Measurements from ENCODE around the gene TOX2.

Gene TOX2

DNA sequence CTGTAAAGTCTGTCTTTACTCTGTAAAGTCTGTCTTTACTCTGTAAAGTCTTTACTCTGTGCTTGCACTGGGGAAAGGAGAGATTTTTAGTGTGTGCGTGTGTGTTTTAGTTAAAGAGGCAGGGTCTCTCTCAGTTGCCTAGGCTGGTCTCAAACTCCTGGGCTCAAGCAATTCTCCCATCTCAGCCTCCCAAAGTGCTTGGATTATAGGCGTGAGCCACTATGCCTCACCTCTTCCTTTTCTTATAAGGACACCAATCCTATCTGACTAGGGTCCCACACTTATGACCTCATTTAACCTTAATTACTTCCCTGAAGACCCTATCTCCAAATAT, 178.6 kb downstream of the TOX2 start:
- POLR2A ChIA-PET, result no interaction called here
- no peak overlapping the region for H3K27ac ChIP-seq (ENCODE audit: extremely low read depth, low read depth, low read length)
- TF ChIP-seq ZNF707 (tag by site-specific recombination; IDR thresholded peaks at IDR 0.05) (no peak), ZNF843 (tag by site-specific recombination; IDR thresholded peaks at IDR 0.05) (no peak), SCRT1 (tag by site-specific recombination; IDR thresholded peaks at IDR 0.05; ENCODE audit: borderline replicate concordance) (no peak), ZNF561 (tag by site-specific recombination; IDR thresholded peaks at IDR 0.05; ENCODE audit: borderline replicate concordance) (0 out of 2 replicates have a peak, but pooled peaks have one; percentile 7), ZNF701 (tag by site-specific recombination; IDR thresholded peaks at IDR 0.05) (no peak)
- CTCF ChIA-PET, result interaction anchor here (0.6 kb wide), 1 partner anchor 14 kb away, joined by 3 read pairs; no protein-coding TSS in a partner anchor
- H3K36me3 ChIP-seq (ENCODE audit: control insufficient read depth in 2 of 2, insufficient read depth in 1 of 2, low read length in 2 of 2), result no peaks in the 10 kb centered on the region
- no peak overlapping the region for H3K4me3 ChIP-seq (ENCODE audit: low read depth, low read length)
- no peaks in the 10 kb centered on the region for H3K9me3 ChIP-seq (ENCODE audit: control insufficient read depth, insufficient read depth, low read depth, low read length)
- no peaks in the 10 kb centered on the region for H3K4me1 ChIP-seq (ENCODE audit: control insufficient read depth, insufficient read depth, low read length)

DNA sequence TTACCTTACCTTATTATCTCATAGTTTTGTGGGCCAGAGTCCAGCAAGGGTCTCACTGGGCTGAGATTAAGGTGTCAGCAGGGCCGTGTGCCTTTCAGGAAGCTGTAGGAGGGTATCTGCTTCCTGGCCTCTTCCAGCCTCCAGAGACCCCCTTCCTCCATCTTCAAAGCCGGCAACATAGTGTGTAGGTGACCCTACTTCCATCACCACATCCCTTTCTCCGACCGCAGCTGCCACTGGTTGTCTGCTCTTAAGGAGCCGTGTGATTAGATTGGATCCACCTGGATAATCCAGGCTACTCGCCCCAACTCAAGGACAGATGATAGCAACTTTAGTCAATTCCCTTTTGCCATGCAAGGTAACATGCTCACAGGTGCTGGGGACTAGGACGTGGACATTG, 181.2 kb downstream of the TOX2 start:
- Histone ChIP-seq H3K36me3 (ENCODE audit: control insufficient read depth in 2 of 2, insufficient read depth in 1 of 2, low read length in 2 of 2) (no peaks in the 10 kb centered on the region), H3K9me3 (ENCODE audit: control insufficient read depth, insufficient read depth, low read depth, low read length) (no peaks in the 10 kb centered on the region), H3K4me3 (ENCODE audit: low read depth, low read length) (no peak overlapping the region), H3K27ac (ENCODE audit: extremely low read depth, low read depth, low read length) (no peak overlapping the region), H3K4me1 (ENCODE audit: control insufficient read depth, insufficient read depth, low read length) (no peaks in the 10 kb centered on the region)
- no peak for TF ChIP-seq ZFHX2 (tag by site-specific recombination; conservative IDR thresholded peaks at IDR 0.05)
- TF ChIP-seq, protein P1, sequence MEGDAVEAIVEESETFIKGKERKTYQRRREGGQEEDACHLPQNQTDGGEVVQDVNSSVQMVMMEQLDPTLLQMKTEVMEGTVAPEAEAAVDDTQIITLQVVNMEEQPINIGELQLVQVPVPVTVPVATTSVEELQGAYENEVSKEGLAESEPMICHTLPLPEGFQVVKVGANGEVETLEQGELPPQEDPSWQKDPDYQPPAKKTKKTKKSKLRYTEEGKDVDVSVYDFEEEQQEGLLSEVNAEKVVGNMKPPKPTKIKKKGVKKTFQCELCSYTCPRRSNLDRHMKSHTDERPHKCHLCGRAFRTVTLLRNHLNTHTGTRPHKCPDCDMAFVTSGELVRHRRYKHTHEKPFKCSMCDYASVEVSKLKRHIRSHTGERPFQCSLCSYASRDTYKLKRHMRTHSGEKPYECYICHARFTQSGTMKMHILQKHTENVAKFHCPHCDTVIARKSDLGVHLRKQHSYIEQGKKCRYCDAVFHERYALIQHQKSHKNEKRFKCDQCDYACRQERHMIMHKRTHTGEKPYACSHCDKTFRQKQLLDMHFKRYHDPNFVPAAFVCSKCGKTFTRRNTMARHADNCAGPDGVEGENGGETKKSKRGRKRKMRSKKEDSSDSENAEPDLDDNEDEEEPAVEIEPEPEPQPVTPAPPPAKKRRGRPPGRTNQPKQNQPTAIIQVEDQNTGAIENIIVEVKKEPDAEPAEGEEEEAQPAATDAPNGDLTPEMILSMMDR (tag by site-specific recombination; IDR thresholded peaks at IDR 0.05), result no peak
- no peak for TF ChIP-seq HOXC10 (CRISPR knock-in tag; IDR thresholded peaks at IDR 0.05)
- no peak for TF ChIP-seq KLF10 (tag by site-specific recombination; IDR thresholded peaks at IDR 0.05)
- no peak for TF ChIP-seq ZNF610 (tag by site-specific recombination; IDR thresholded peaks at IDR 0.05; ENCODE audit: borderline replicate concordance)
- TF ChIP-seq YY1 (tag by site-specific recombination; IDR thresholded peaks at IDR 0.05), result no peak
- no peak for TF ChIP-seq ZNF549 (tag by site-specific recombination; IDR thresholded peaks at IDR 0.05)
- ChIA-PET CTCF (no interaction called here), POLR2A (no interaction called here)

DNA sequence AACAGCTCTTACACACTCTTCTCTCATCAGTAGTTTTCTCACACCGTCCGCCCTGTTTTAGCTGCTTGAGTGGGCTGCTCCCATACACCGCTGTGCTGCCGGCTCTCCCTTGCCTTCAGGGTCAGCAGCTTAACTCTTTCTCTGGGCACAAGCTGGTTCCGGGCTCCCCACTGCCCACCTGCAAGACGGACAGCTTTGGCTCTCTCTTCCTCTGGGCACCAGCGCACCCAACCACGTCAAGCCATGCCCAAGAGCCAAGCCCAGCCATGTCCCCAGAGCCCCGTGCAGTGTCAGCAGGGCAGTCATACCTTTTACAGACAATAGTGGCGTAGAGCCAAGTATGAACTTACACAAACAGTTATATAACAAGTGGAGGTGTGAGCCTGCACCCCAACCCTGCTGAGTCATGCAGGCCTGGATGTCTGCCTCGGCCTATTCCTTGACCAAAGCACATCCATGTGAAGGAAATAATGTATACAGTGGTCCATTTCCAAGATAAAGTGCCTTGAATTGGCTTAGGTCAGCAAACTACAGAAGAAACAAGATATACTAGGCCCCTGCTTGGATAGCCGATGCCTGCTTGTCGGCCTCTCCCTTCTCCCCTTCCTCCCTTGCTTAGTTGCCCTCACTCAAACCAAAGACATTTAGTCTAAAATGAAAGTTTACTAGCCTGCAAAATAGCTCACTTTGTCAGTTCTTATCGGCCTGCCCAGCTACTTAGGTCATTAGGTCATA, 183.0 kb downstream of the TOX2 start:
- ChIA-PET POLR2A (no interaction called here), CTCF (interaction anchor here (1.1 to 1.3 kb wide), 3 partner anchors 19 to 649 kb away, joined by 3 to 5 read pairs (median 4); no protein-coding TSS in a partner anchor)
- no peaks in the 10 kb centered on the region; the same call in 1 of the 2 replicates for H3K9me3 ChIP-seq (ENCODE audit: control insufficient read depth, insufficient read depth, low read depth, low read length)
- H3K27ac ChIP-seq (ENCODE audit: extremely low read depth, low read depth, low read length), result no peak overlapping the region
- no peak overlapping the region for H3K4me3 ChIP-seq (ENCODE audit: low read depth, low read length)
- H3K36me3 ChIP-seq (ENCODE audit: control insufficient read depth in 2 of 2, insufficient read depth in 1 of 2, low read length in 2 of 2), result no peaks in the 10 kb centered on the region
- no peaks in the 10 kb centered on the region for H3K4me1 ChIP-seq (ENCODE audit: control insufficient read depth, insufficient read depth, low read length)
- TF ChIP-seq ZXDB (tag by site-specific recombination; IDR thresholded peaks at IDR 0.05) (no peak), KLF8 (tag by site-specific recombination; IDR thresholded peaks at IDR 0.05) (no peak), ZNF596 (tag by site-specific recombination; IDR thresholded peaks at IDR 0.05) (no peak), ZNF157 (tag by site-specific recombination; IDR thresholded peaks at IDR 0.05) (no peak)
- TF ChIP-seq, protein P2, sequence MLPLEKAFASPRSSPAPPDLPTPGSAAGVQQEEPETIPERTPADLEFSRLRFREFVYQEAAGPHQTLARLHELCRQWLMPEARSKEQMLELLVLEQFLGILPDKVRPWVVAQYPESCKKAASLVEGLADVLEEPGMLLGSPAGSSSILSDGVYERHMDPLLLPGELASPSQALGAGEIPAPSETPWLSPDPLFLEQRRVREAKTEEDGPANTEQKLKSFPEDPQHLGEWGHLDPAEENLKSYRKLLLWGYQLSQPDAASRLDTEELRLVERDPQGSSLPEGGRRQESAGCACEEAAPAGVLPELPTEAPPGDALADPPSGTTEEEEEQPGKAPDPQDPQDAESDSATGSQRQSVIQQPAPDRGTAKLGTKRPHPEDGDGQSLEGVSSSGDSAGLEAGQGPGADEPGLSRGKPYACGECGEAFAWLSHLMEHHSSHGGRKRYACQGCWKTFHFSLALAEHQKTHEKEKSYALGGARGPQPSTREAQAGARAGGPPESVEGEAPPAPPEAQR (tag by site-specific recombination; IDR thresholded peaks at IDR 0.05), result no peak
- TF ChIP-seq, protein P3, sequence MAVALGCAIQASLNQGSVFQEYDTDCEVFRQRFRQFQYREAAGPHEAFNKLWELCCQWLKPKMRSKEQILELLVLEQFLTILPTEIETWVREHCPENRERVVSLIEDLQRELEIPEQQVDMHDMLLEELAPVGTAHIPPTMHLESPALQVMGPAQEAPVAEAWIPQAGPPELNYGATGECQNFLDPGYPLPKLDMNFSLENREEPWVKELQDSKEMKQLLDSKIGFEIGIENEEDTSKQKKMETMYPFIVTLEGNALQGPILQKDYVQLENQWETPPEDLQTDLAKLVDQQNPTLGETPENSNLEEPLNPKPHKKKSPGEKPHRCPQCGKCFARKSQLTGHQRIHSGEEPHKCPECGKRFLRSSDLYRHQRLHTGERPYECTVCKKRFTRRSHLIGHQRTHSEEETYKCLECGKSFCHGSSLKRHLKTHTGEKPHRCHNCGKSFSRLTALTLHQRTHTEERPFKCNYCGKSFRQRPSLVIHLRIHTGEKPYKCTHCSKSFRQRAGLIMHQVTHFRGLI (tag by site-specific recombination; IDR thresholded peaks at IDR 0.05), result peak; percentile 55; the same call in 1 of the 2 replicates

Measured in HEK293 (cell line).